Neural crest cell (in vitro differentiated cells): ENCODE data around the gene KLHL8. TPM values are rescaled to one million over a fixed set of nuclear protein-coding genes. Genes with fewer than 3 reads are reported as not detected.

Source experiments
- DNase-seq: peaks from one replicate; pipeline ENCODE4 v3.0.0; 2021; ENCODE audit warnings: low read depth, mixed read lengths, low spot score
- H3K27ac Mint-ChIP-seq: one replicate; pipeline ENCODE4 v1.8.0; 2021; ENCODE audit warnings: mild to moderate bottlenecking, mixed read lengths; ENCODE audit not compliant: unreplicated experiment
- H3K27me3 Mint-ChIP-seq: 2 replicates; pipeline ENCODE4 v1.8.0; 2021; ENCODE audit warnings: low read depth, mild to moderate bottlenecking, mixed read lengths
- H3K36me3 Mint-ChIP-seq: 2 replicates; pipeline ENCODE4 v1.8.0; 2021; ENCODE audit warnings: low read depth, mild to moderate bottlenecking, mixed read lengths
- H3K4me1 Mint-ChIP-seq: 2 replicates; pipeline ENCODE4 v1.8.0; 2021; ENCODE audit warnings: mixed read lengths
- H3K4me3 Mint-ChIP-seq: one replicate; pipeline ENCODE4 v1.8.0; 2021; ENCODE audit warnings: mild to moderate bottlenecking, mixed read lengths
- H3K9me3 Mint-ChIP-seq: 2 replicates; pipeline ENCODE4 v1.8.0; 2021; ENCODE audit warnings: mixed read lengths
- total RNA-seq: library from RNA; stranded (reverse); gene quantifications from 2 replicates; pipeline ENCODE4 v1.2.1, GENCODE V29; 2021
- TF ChIP-seq, protein P1 (sequence below): fragments of 200-600 bp; sonication (generic); conservative IDR thresholded peaks from 2 replicates; pipeline ENCODE4 v1.5.0; 2021; ENCODE audit warnings: antibody characterized with exemption, mild to moderate bottlenecking

The KLHL8 gene
- total RNA-seq, 1 donor from 2014 or later = 18.6 TPM

DNA sequence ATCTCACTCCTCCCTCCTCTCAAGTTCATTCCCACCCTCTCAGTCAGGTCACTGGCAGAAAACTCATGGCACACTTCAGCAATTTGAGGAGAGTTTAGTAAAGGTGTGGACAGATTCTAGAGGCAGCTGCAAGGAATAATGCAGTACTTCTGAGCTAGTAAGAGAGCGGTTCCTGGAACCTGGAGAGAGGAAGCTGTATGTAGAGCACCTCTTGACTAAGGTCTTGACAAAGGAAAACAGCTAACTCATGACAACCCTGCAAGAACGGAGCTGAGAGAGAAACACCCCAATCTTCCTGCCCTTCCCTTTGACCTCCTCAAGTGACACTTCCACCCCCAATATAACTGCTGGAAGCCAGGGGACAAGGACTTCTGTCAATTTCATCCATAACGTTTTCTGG, 9.6 kb upstream of the KLHL8 start:
- Mint-ChIP-seq H3K36me3 (no peaks in the 10 kb centered on the region), H3K9me3 (no peaks in the 10 kb centered on the region), H3K4me3 (no peak overlapping the region), H3K27me3 (peaks cover 2% of the 10 kb centered on the region), H3K27ac (no peak overlapping the region), H3K4me1 (no peaks in the 10 kb centered on the region)
- DNase-seq = no peak
- TF ChIP-seq, protein P1, sequence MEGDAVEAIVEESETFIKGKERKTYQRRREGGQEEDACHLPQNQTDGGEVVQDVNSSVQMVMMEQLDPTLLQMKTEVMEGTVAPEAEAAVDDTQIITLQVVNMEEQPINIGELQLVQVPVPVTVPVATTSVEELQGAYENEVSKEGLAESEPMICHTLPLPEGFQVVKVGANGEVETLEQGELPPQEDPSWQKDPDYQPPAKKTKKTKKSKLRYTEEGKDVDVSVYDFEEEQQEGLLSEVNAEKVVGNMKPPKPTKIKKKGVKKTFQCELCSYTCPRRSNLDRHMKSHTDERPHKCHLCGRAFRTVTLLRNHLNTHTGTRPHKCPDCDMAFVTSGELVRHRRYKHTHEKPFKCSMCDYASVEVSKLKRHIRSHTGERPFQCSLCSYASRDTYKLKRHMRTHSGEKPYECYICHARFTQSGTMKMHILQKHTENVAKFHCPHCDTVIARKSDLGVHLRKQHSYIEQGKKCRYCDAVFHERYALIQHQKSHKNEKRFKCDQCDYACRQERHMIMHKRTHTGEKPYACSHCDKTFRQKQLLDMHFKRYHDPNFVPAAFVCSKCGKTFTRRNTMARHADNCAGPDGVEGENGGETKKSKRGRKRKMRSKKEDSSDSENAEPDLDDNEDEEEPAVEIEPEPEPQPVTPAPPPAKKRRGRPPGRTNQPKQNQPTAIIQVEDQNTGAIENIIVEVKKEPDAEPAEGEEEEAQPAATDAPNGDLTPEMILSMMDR = no peak

DNA sequence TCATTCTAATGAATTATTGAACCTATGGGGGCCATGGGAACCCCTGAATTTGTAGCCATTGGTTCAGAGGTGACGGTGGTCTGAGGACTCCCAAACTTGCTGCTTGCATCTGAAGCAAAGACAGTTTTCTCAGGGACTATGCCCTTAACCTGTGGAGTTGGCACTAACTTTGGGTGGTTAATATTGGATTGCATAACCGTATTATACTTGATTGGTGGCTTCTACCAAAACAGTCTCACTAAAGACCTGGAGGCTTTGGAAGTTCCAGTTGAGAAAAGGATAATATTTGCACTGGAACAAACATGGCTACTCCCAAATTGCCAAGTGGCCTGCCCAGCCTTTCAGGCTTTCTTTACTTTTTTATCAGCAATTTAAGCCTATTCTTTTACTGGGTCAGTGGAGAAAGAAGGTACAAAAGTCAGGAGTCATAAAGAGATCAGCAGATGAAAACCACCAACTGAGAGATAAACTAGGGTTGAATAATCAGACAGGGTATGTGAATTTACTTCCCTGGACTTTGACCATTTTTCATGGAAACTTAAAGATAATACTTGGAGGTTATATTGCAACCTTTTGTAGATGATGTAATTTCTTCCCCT, 7.9 kb upstream of the KLHL8 start:
- H3K36me3 Mint-ChIP-seq = no peaks in the 10 kb centered on the region
- TF ChIP-seq, protein P1 = no peak

DNA sequence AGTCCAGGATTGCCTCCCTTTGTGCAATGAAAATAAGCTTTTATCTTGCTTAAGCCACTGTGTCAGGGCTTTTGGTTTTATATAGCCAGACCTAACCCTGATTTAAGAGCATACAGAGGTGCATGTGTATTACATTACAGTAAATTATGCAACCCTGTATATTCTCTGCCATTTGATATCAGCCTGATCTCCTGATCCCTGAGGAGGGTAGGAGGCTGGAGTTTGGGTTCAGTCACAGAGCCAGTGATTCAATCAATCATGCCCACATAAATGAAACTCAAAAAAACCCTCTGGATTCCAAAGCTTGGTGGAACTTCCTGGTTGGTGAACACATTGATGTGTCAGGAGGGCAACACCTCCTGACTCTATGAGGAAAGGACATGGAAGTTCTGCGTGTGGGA, 7.3 kb upstream of the KLHL8 start:
- Mint-ChIP-seq H3K27ac (no peak overlapping the region), H3K27me3 (peaks cover 2% of the 10 kb centered on the region), H3K4me3 (no peak overlapping the region), H3K36me3 (no peaks in the 10 kb centered on the region), H3K4me1 (no peaks in the 10 kb centered on the region), H3K9me3 (no peaks in the 10 kb centered on the region)
- no peak for DNase-seq
- TF ChIP-seq, protein P1 = no peak

More for the DNA sequence above, 7.9 kb upstream of the KLHL8 start:
- Mint-ChIP-seq H3K27me3 (peaks cover 2% of the 10 kb centered on the region), H3K4me1 (no peaks in the 10 kb centered on the region), H3K27ac (no peak overlapping the region), H3K4me3 (no peak overlapping the region), H3K9me3 (no peaks in the 10 kb centered on the region)
- no peak for DNase-seq

DNA sequence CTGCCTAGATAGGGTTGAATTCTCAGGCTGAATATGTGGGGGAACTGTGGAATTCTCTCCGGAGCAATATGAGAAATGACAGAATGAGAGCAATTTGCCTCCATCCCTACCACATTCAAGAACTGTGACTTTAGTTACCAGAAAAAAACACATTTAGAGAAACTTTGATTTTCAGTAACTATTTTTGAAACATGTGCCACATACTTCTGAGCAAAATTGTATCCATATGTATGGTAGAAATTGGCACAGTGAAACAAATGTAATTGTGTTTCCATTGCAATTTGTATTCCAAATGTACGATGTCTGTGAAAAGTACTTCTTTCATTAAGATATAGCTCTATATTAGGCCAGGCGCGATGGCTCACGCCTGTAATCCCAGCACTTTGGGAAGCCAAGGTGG, 5.5 kb upstream of the KLHL8 start:
- H3K4me3 Mint-ChIP-seq = no peak overlapping the region
- H3K4me1 Mint-ChIP-seq = peaks cover under 1% of the 10 kb centered on the region
- TF ChIP-seq, protein P1 = no peak
- peaks cover 5% of the 10 kb centered on the region for H3K27me3 Mint-ChIP-seq
- no peaks in the 10 kb centered on the region for H3K36me3 Mint-ChIP-seq
- no peaks in the 10 kb centered on the region for H3K9me3 Mint-ChIP-seq
- no peak overlapping the region for H3K27ac Mint-ChIP-seq
- DNase-seq = no peak

DNA sequence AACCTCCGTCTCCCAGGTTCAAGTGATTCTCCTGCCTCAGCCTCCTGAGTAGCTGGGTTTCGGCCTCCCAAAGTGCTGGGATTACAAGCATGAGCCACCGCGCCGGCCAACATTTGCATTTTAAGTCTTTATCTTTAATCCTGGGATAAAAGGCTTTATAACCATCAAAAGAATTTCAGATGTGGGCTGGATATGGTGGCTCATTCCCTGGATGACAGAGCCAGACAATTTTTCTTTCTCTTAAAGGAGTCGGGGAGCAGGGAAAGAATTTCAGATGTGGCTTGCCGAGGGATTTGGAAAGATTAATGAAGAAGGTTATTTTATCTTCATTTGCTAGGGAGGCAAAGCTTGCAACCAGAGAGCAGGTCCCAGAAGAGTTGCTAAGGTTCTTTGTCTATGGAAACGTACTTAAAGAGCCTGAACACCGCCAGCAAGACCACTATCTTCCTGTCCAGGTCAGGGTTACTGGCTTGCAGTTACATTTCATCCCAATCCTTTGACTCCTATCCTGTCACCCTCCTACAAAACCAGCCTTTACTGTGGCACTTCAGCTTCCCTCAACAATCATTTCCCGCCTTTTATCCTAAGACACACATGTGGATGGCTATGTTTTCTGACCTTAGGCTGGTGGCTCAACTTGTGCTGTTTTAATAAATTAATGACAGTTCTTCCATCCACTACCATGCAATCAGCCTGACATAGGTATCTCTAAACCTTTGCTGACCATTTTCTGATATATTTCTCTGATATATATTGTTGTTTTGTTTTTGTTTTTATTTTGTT, 3.9 kb upstream of the KLHL8 start:
- no peaks in the 10 kb centered on the region for H3K9me3 Mint-ChIP-seq
- no peak for DNase-seq
- H3K27ac Mint-ChIP-seq = no peak overlapping the region
- H3K4me1 Mint-ChIP-seq = peaks cover 8% of the 10 kb centered on the region
- no peaks in the 10 kb centered on the region for H3K36me3 Mint-ChIP-seq
- H3K27me3 Mint-ChIP-seq = peaks cover 3% of the 10 kb centered on the region
- TF ChIP-seq, protein P1 = no peak
- H3K4me3 Mint-ChIP-seq = peak overlapping the region; percentile 24
